ENCODE data around the gene GCK. TPM values are rescaled to one million over a fixed set of nuclear protein-coding genes. Genes with fewer than 3 reads are reported as not detected.

Gene GCK
- total RNA-seq, result 1 to 10 TPM in 2 of 4 donors, under 1 TPM in 1, not detected in 1; 0.27 to 1.8 (median 1.4) TPM
- under 1 TPM in 2 of 3 donors, not detected in 1; 0.32 to 0.60 TPM for polyA plus RNA-seq

DNA sequence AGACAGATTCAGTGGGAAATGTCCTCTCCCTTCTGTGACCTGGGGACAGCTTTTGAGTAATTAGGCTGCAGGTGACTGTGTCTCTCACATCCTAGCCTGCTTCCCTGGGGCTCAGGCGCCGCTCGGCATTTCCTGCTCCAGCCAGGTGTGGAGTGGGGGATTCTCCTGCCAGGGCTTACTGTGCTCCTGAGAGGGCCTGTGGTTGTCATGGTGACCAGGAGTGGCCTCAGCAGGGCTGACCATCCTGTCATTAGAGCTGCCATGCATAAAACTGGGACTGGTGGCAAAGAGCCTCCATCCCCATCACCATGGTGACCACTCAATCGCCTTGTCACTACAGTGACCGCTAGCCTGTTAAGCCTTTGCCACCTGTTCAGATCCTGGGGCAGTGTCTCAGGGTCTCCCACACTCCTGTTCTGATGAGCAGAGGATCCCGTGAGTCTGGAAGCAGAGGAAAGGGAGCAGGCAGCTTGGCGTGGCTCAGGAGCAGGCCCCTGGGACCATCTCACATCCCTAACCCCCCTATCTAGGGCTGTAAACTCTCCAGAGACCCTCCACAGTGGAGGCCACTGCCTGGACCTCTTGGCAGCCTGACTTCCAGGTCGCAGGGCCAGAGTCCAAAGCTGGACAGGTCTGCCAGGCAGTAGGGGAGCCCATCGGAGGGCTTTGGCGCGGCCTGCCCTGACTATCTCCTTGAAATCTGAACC lies at the start of gene GCK:
TSS of gene GCK (minus strand) at position 154 of the 707 bp plus-strand sequence. CDS start 486 bp downstream, outside the sequence.
- H3K4me1 ChIP-seq, result no peaks in the 10 kb centered on the region
- H3K36me3 ChIP-seq, result no peaks in the 10 kb centered on the region
- no peak for DNase-seq
- no peak within 1 kb of the TSS for H3K4me3 ChIP-seq
- no peak within 1 kb of the TSS for H3K27ac ChIP-seq
- no peak for TF ChIP-seq POLR2AphosphoS5 (IDR thresholded peaks at IDR 0.05)
- TF ChIP-seq, protein P1, sequence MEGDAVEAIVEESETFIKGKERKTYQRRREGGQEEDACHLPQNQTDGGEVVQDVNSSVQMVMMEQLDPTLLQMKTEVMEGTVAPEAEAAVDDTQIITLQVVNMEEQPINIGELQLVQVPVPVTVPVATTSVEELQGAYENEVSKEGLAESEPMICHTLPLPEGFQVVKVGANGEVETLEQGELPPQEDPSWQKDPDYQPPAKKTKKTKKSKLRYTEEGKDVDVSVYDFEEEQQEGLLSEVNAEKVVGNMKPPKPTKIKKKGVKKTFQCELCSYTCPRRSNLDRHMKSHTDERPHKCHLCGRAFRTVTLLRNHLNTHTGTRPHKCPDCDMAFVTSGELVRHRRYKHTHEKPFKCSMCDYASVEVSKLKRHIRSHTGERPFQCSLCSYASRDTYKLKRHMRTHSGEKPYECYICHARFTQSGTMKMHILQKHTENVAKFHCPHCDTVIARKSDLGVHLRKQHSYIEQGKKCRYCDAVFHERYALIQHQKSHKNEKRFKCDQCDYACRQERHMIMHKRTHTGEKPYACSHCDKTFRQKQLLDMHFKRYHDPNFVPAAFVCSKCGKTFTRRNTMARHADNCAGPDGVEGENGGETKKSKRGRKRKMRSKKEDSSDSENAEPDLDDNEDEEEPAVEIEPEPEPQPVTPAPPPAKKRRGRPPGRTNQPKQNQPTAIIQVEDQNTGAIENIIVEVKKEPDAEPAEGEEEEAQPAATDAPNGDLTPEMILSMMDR (IDR thresholded peaks at IDR 0.05), result no peak
- TF ChIP-seq POLR2A (IDR thresholded peaks at IDR 0.05), result no peak
- TF ChIP-seq EP300 (IDR thresholded peaks at IDR 0.05), result no peak
- peaks cover 0 to 12% (median 5%) of the 10 kb centered on the region in 3 donors for H3K27me3 ChIP-seq
- 78 to 80% methylated on average over 11 of the region's 11 CpGs for WGBS, 2 donors
- no peaks in the 10 kb centered on the region for H3K9me3 ChIP-seq
- intact Hi-C loops (cut with DNase I), result no loop called here

DNA sequence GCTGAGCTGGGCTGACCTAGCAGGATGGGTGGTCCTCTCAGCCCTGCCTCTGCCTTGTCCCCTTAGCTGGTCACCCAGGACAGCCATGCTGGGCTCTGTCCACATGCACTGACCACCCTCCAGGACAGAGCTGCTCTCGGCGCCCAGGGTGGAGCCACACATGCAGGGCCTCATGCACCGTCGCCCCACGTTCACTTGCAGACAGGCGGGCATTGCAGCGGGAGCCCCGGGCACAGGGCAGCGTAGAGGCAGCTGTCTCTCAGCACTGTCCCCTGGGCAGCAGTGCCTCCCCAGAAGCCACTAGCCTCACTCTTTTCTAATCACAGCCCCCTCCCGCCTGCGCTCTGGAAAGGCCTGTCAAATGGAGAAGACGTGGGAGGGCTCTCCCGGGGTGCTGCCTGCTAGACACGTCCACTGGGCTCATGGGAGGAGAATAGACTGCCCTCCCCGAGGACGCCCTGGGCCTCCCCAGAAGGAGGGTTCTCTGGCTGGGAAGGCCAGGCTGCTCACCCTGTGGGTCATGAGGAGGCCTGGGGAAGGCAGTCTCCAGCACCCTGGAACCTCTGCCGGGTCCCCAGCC lies 49.0 kb upstream of the GCK start:
- intact Hi-C loops (cut with DNase I), result no loop called here
- Histone ChIP-seq H3K4me3 (no peak overlapping the region), H3K27ac (no peak overlapping the region), H3K36me3 (no peaks in the 10 kb centered on the region), H3K9me3 (no peaks in the 10 kb centered on the region), H3K4me1 (peaks cover 0 to 6% (median 4%) of the 10 kb centered on the region in 4 donors), H3K27me3 (peaks cover 0 to 9% (median 0%) of the 10 kb centered on the region in 3 donors)
- WGBS, 2 donors, result 79 to 84% methylated on average over 17 of the region's 17 CpGs
- no peak for TF ChIP-seq EP300 (IDR thresholded peaks at IDR 0.05)
- TF ChIP-seq, protein P1 (IDR thresholded peaks at IDR 0.05), result no peak
- TF ChIP-seq POLR2A (IDR thresholded peaks at IDR 0.05), result no peak
- no peak for TF ChIP-seq POLR2AphosphoS5 (IDR thresholded peaks at IDR 0.05)
- DNase-seq, result no peak

DNA sequence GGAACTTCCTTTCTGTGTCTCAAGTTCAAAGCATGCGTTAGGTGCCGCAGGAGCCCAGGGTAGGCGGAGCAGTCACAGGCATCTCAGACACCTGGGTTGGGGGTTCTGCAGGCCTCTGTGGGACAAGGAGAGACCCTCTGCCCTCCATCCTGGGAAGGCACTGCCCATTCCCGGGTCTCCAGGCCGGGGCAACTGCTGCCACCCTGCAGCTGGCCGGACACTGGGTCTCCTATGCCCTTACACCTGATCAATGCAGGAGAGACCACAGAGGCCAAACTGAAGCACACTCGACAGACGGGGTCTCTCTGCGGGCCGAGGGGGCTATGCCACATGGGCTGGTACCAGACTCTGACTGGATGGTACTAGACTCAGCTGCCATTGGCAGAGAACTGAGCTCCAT lies 48.5 kb upstream of the GCK start:
- H3K27me3 ChIP-seq, result peaks cover 0 to 8% (median 0%) of the 10 kb centered on the region in 3 donors
- TF ChIP-seq, protein P1 (IDR thresholded peaks at IDR 0.05), result no peak
- no peaks in the 10 kb centered on the region for H3K36me3 ChIP-seq
- H3K9me3 ChIP-seq, result no peaks in the 10 kb centered on the region
- WGBS, 2 donors, result 78 to 90% methylated on average over 10 of the region's 10 CpGs
- H3K4me1 ChIP-seq, result peaks cover 0 to 6% (median 4%) of the 10 kb centered on the region in 4 donors
- intact Hi-C loops (cut with DNase I), result no loop called here
- DNase-seq, result no peak
- no peak overlapping the region for H3K27ac ChIP-seq
- no peak overlapping the region for H3K4me3 ChIP-seq

DNA sequence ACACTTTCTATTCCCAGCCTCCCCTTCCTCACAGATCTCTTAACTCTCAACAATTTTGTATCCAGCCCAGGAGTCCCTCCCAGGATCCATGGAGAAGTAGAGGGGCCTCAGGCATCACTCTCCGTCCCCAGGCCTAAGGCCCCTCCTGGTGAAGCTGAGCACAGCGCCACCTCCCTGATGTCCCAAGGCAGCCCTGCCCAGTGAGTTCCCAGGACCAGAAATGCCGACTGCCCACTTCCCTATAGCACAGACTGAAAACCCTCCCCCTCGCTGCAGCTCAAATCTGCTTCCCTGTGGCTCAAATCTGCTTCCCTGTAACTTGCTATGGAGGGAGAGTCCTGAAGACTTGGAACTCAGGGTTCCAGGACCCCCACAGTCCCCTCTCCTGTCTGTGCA lies 47.1 kb upstream of the GCK start:
- no peak overlapping the region for H3K27ac ChIP-seq

More for the DNA sequence above, 47.1 kb upstream of the GCK start:
- no peaks in the 10 kb centered on the region for H3K36me3 ChIP-seq
- WGBS, 2 donors, result 47 to 72% methylated on average over 4 of the region's 4 CpGs
- H3K9me3 ChIP-seq, result no peaks in the 10 kb centered on the region
- H3K4me3 ChIP-seq, result no peak overlapping the region
- DNase-seq, result no peak
- intact Hi-C loops (cut with DNase I), result no loop called here
- TF ChIP-seq POLR2AphosphoS5 (IDR thresholded peaks at IDR 0.05), result no peak
- no peak for TF ChIP-seq POLR2A (IDR thresholded peaks at IDR 0.05)
- TF ChIP-seq, protein P1 (IDR thresholded peaks at IDR 0.05), result no peak
- TF ChIP-seq EP300 (IDR thresholded peaks at IDR 0.05), result no peak
- no peaks in the 10 kb centered on the region for H3K27me3 ChIP-seq
- H3K4me1 ChIP-seq, result peaks cover 0 to 3% (median 2%) of the 10 kb centered on the region in 4 donors

Data from sigmoid colon (tissue), 7 donors.